Activated CD8-positive, alpha-beta T cell treated with anti-CD3 and anti-CD28 coated beads, Interleukin-2, amount 10 ng/mL, durations not matched to agents 7 days and 5 days (primary cell): ENCODE measurements around the gene PSMC1. TPM values are rescaled to one million over a fixed set of nuclear protein-coding genes. Genes with fewer than 3 reads are reported as not detected.

Experiments used
- ATAC-seq: fragments of 150-1000 bp; cut with Tn5 transposase; one replicate; pipeline ENCODE4 v1.10.0; 2021; ENCODE audit warnings: moderate library complexity
- CTCF ChIA-PET: fragments of 350-600 bp; sonication (Branson Sonifier 250); formaldehyde crosslinking; loops from one replicate; lab custom pipeline; 2021; ENCODE audit warnings: antibody characterized with exemption; lab: Charles Lee
- POLR2A ChIA-PET: fragments of 350-600 bp; sonication (Branson Sonifier 250); formaldehyde crosslinking; loops from one replicate; lab custom pipeline; 2021; ENCODE audit warnings: antibody characterized with exemption; lab: Charles Lee
- DNase-seq: peaks from one replicate; pipeline ENCODE4 v3.0.0-alpha.2; 2020
- H3K27ac Mint-ChIP-seq: one replicate; pipeline ENCODE4 v1.8.0; 2021; ENCODE audit warnings: mild to moderate bottlenecking, mixed read lengths
- H3K27me3 Mint-ChIP-seq: one replicate; pipeline ENCODE4 v1.8.0; 2021; ENCODE audit warnings: low read depth, mixed read lengths
- H3K36me3 Mint-ChIP-seq: one replicate; pipeline ENCODE4 v1.8.0; 2021; ENCODE audit warnings: low read depth, mixed read lengths
- H3K4me1 Mint-ChIP-seq: one replicate; pipeline ENCODE4 v1.8.0; 2021; ENCODE audit warnings: low read depth, mixed read lengths
- H3K4me3 Mint-ChIP-seq: one replicate; pipeline ENCODE4 v1.8.0; 2021; ENCODE audit warnings: mild to moderate bottlenecking, mixed read lengths
- H3K9me3 Mint-ChIP-seq: one replicate; pipeline ENCODE4 v1.8.0; 2022; ENCODE audit warnings: mixed read lengths; ENCODE audit not compliant: insufficient read depth
- total RNA-seq, 2 experiments: library from RNA; stranded (reverse); gene quantifications; one replicate each; pipeline ENCODE4 v1.2.3, GENCODE V29; 2021

Gene PSMC1
- total RNA-seq, 2 experiments from 2014 or later, result 83.5 to 88.9 TPM

- Mint-ChIP-seq H3K27ac (no peak overlapping the region), H3K4me3 (no peak overlapping the region), H3K36me3 (peaks cover 42% of the 10 kb centered on the region), H3K4me1 (peaks cover 10% of the 10 kb centered on the region), H3K27me3 (no peaks in the 10 kb centered on the region), H3K9me3 (no peaks in the 10 kb centered on the region)
- ATAC-seq, result no peak
- POLR2A ChIA-PET, result no interaction called here
- no peak for DNase-seq
- CTCF ChIA-PET, result no interaction called here
Measured at GRCh38 chr14:90305176-90305601, 48.8 kb downstream of the PSMC1 start.

DNA sequence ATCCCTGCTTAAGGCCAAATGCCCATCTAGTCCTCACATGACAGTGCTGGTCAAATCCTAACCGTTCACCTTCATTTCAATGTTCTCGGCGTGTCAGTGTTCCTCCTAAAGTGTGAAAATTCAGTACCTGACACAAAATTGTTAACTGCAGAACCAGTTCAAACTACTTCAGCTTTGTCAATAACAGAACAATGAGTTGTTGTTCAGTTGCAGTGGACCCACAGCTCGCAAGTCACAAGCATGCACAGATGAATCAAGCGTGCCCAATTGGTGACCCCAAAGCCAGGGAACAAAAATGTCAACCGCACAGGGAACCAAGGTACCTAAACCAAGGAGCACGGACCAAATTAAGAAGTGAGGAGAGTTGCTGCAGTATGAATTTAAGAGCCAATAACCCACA lies 52.2 kb downstream of the PSMC1 start:
- H3K36me3 Mint-ChIP-seq, result peaks cover 44% of the 10 kb centered on the region
- H3K27ac Mint-ChIP-seq, result no peak overlapping the region
- no peaks in the 10 kb centered on the region for H3K27me3 Mint-ChIP-seq
- no peaks in the 10 kb centered on the region for H3K4me1 Mint-ChIP-seq
- POLR2A ChIA-PET, result no interaction called here
- CTCF ChIA-PET, result interaction anchor here (1.0 kb wide), 1 partner anchor 91 kb away, joined by 3 read pairs; no protein-coding TSS in a partner anchor
- DNase-seq (no peak), ATAC-seq (no peak)
- H3K9me3 Mint-ChIP-seq, result no peaks in the 10 kb centered on the region
- H3K4me3 Mint-ChIP-seq, result no peak overlapping the region

DNA sequence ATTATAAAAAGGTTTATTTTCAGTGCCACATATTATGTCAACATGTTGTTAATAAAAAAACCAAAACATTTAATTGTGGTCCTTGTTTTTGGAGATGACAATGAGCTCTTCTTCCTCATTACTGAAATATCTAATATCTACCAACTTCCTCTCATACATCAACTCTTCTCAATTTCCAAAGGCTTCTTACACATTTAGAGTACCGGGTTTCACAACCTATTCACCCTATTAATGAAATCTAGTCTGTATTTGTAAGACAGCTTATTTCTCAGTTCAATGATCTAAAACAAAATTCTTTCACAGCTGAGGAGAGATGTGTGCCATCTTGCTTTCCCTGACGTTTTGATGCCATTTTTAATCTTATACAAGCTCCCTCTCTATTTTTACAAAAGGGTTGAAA lies 60.9 kb downstream of the PSMC1 start:
- ATAC-seq, result no peak
- POLR2A ChIA-PET, result interaction anchor here (1.3 kb wide), 1 partner anchor 67 kb away, joined by 3 read pairs; no protein-coding TSS in a partner anchor
- no peaks in the 10 kb centered on the region for H3K27me3 Mint-ChIP-seq
- CTCF ChIA-PET, result interaction anchor here (1.0 kb wide), 1 partner anchor 380 kb away, joined by 6 read pairs; no protein-coding TSS in a partner anchor
- H3K36me3 Mint-ChIP-seq, result peaks cover 41% of the 10 kb centered on the region
- H3K4me3 Mint-ChIP-seq, result no peak overlapping the region
- no peak overlapping the region for H3K27ac Mint-ChIP-seq
- H3K9me3 Mint-ChIP-seq, result peaks cover 9% of the 10 kb centered on the region
- H3K4me1 Mint-ChIP-seq, result peaks cover 13% of the 10 kb centered on the region
- DNase-seq, result no peak

- POLR2A ChIA-PET, result interaction anchor here (1.3 kb wide), 1 partner anchor 66 kb away, joined by 3 read pairs; no protein-coding TSS in a partner anchor
- ATAC-seq (no peak), DNase-seq (no peak)
- Mint-ChIP-seq H3K36me3 (peaks cover 38% of the 10 kb centered on the region), H3K4me1 (peaks cover 13% of the 10 kb centered on the region), H3K4me3 (no peak overlapping the region), H3K27me3 (no peaks in the 10 kb centered on the region), H3K9me3 (peaks cover 9% of the 10 kb centered on the region), H3K27ac (no peak overlapping the region)
- CTCF ChIA-PET, result interaction anchor here (0.7 to 1.0 kb wide), 2 partner anchors 379 to 758 kb away, joined by 3 to 6 read pairs; no protein-coding TSS in a partner anchor
Measured at GRCh38 chr14:90318016-90318415, 61.7 kb downstream of the PSMC1 start.

- peaks cover 9% of the 10 kb centered on the region for H3K9me3 Mint-ChIP-seq
- no peak overlapping the region for H3K27ac Mint-ChIP-seq
- DNase-seq (no peak), ATAC-seq (no peak)
- H3K27me3 Mint-ChIP-seq, result no peaks in the 10 kb centered on the region
- peaks cover 13% of the 10 kb centered on the region for H3K4me1 Mint-ChIP-seq
- ChIA-PET CTCF (no interaction called here), POLR2A (no interaction called here)
- peaks cover 34% of the 10 kb centered on the region for H3K36me3 Mint-ChIP-seq
- H3K4me3 Mint-ChIP-seq, result no peak overlapping the region
Measured at GRCh38 chr14:90319173-90319572, 62.8 kb downstream of the PSMC1 start.

DNA sequence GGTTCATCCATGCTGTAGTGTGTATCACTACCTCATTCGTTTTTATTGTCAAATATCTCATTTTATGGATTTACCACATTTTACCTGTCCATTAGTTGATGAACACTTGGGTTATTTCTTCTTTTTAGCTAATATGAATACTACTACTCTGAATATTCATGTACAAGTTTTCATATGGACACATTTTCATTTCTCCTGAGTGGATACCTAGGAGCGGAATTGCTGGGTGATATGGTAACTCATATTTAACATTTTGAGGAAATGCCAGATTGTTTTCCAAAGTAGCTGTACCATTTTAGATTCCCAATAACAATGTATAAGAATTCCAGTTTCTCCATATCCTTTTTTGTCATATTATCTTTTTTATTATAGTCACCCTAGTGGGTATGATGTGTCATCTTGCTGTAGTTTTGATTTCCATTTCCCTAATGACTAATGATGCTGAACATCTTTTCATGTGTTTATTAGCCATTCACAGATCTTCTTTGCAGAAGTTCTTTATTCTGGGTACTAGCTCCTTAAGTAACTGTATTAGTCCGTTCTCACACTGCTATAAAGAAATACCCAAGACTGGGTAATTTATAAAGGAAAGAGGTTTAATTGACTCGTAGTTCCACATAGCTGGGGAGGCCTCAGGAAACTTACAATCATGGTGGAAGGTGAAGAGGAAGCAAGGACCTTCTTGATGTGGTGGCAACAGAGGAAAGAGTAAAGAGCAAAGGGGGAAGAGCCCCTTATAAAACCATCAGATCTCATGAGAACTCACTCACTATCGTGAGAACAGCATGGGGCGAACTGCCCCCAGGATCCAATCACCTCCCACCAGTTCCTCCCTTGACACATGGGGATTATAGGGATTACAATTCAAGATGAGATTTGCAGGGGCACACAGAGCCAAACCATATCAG lies 63.5 kb downstream of the PSMC1 start:
- POLR2A ChIA-PET, result no interaction called here
- no peak overlapping the region for H3K4me3 Mint-ChIP-seq
- CTCF ChIA-PET, result no interaction called here
- DNase-seq, result no peak
- peak overlapping the region; percentile 53 for H3K27ac Mint-ChIP-seq
- ATAC-seq, result no peak
- no peaks in the 10 kb centered on the region for H3K27me3 Mint-ChIP-seq
- H3K36me3 Mint-ChIP-seq, result peaks cover 34% of the 10 kb centered on the region
- peaks cover 9% of the 10 kb centered on the region for H3K9me3 Mint-ChIP-seq
- peaks cover 13% of the 10 kb centered on the region for H3K4me1 Mint-ChIP-seq

DNA sequence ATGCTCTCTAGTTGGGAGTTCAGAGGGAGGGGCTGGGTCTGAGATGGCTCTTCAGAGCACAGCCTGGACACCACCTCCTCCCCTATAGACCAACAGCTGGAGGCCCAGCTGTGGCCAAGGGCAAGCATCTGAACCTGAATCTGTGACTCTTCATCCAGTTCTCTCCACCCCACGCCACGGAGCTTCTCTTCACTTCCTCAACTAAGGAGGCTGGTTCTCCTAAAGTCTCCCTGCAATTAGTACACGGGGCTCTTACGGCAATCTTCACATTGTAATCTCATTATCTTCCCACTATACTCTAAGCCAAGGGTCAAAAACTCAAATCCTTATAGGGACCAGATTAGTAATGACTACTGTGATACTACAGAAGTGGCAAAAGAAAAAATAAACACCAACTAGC lies 65.5 kb downstream of the PSMC1 start:
- ChIA-PET CTCF (no interaction called here), POLR2A (no interaction called here)
- peaks cover 23% of the 10 kb centered on the region for H3K36me3 Mint-ChIP-seq
- ATAC-seq, result no peak
- H3K27ac Mint-ChIP-seq, result no peak overlapping the region
- H3K9me3 Mint-ChIP-seq, result peaks cover 9% of the 10 kb centered on the region
- H3K27me3 Mint-ChIP-seq, result no peaks in the 10 kb centered on the region
- H3K4me1 Mint-ChIP-seq, result peaks cover 13% of the 10 kb centered on the region
- H3K4me3 Mint-ChIP-seq, result no peak overlapping the region
- DNase-seq, result no peak

Other genes starting within 250 kb of the PSMC1 start
- gene KCNK13, start 194.6 kb upstream of the PSMC1 start, total RNA-seq, result under 1 TPM; 0.11 to 0.13 TPM
- gene NRDE2, start 75.4 kb downstream of the PSMC1 start, total RNA-seq, result 10 to 100 TPM; 22.1 to 23.5 TPM
- gene CALM1, start 140.5 kb downstream of the PSMC1 start, total RNA-seq, result 100 to 1,000 TPM; 788 to 821 TPM